Stimulated activated CD4-positive, alpha-beta T cell treated with anti-CD3 and anti-CD28 coated beads, Interleukin-12 subunit alpha, Interleukin-12 subunit beta, amount 100 ng/mL, for 24 hours (primary cell): ENCODE data around the gene OLA1.

ENCODE experiments used
- DNase-seq, 2 experiments: peaks; one replicate each; pipeline ENCODE4 v3.0.0-alpha.2; 2020; ENCODE audit warnings: low read depth in 2 of 2

OLA1 gene

GRCh38 chr2:174121175-174121574, 127.2 kb downstream of the OLA1 start:
- DNase-seq = no peak

- DNase-seq = peak in 1 of 2 experiments; percentile 28
Observed at GRCh38 chr2:174120346-174120745, 128.0 kb downstream of the OLA1 start.

GRCh38 chr2:174117951-174118930, 130.1 kb downstream of the OLA1 start:
- no peak for DNase-seq

GRCh38 chr2:174112073-174112472, 136.3 kb downstream of the OLA1 start:
- no peak for DNase-seq

GRCh38 chr2:174108579-174108978, 139.8 kb downstream of the OLA1 start:
- DNase-seq = no peak

- no peak for DNase-seq
Observed at GRCh38 chr2:174106736-174107135, 141.6 kb downstream of the OLA1 start.

GRCh38 chr2:174094542-174094941, 153.8 kb downstream of the OLA1 start:
- DNase-seq = no peak

- no peak for DNase-seq
Observed at GRCh38 chr2:174090476-174090875, 157.9 kb downstream of the OLA1 start.

- DNase-seq = no peak
Observed at GRCh38 chr2:174088706-174089460, 159.4 kb downstream of the OLA1 start.

- no peak for DNase-seq
Observed at GRCh38 chr2:174086708-174087107, 161.6 kb downstream of the OLA1 start.

- no peak for DNase-seq
Observed at GRCh38 chr2:174085781-174086180, 162.6 kb downstream of the OLA1 start.

GRCh38 chr2:174083843-174084458, 164.4 kb downstream of the OLA1 start:
- no peak for DNase-seq

GRCh38 chr2:174080672-174081121, 167.6 kb downstream of the OLA1 start:
- DNase-seq = no peak

GRCh38 chr2:174078275-174078674, 170.1 kb downstream of the OLA1 start:
- DNase-seq = no peak

- DNase-seq = no peak
Observed at GRCh38 chr2:174076975-174077374, 171.4 kb downstream of the OLA1 start.

- DNase-seq = no peak
Observed at GRCh38 chr2:174076040-174076439, 172.3 kb downstream of the OLA1 start.

GRCh38 chr2:174074831-174075230, 173.5 kb downstream of the OLA1 start:
- DNase-seq = no peak

- no peak for DNase-seq
Observed at GRCh38 chr2:174072857-174073256, 175.5 kb downstream of the OLA1 start.

- DNase-seq = no peak
Observed at GRCh38 chr2:174072069-174072468, 176.3 kb downstream of the OLA1 start.

- no peak for DNase-seq
Observed at GRCh38 chr2:174071321-174071720, 177.0 kb downstream of the OLA1 start.

GRCh38 chr2:174070281-174070680, 178.1 kb downstream of the OLA1 start:
- DNase-seq = no peak

- no peak for DNase-seq
Observed at GRCh38 chr2:174067815-174068214, 180.5 kb downstream of the OLA1 start.
